Uterus (tissue), 2 donors: ENCODE measurements around the gene C1QC.

Experiments
- POLR2A ChIP-seq, 2 donors: fragments of 450-650 bp; IDR thresholded peaks; one replicate each; pipeline ENCODE4 v1.6.1; 2016; ENCODE audit warnings: antibody characterized with exemption in 2 of 2, mild to moderate bottlenecking in 1 of 2, moderate library complexity in 1 of 2
- TF ChIP-seq, protein P1 (sequence below), 4 experiments: fragments of 200-600 bp in 2 of 4; fragments of 450-650 bp in 2 of 4; sonication (generic) in 2 of 4; IDR thresholded peaks; one replicate each; pipeline ENCODE4 v1.5.1; 2016 to 2019; ENCODE audit warnings: antibody characterized with exemption in 4 of 4, mild to moderate bottlenecking in 2 of 4, moderate library complexity in 1 of 4

DNA sequence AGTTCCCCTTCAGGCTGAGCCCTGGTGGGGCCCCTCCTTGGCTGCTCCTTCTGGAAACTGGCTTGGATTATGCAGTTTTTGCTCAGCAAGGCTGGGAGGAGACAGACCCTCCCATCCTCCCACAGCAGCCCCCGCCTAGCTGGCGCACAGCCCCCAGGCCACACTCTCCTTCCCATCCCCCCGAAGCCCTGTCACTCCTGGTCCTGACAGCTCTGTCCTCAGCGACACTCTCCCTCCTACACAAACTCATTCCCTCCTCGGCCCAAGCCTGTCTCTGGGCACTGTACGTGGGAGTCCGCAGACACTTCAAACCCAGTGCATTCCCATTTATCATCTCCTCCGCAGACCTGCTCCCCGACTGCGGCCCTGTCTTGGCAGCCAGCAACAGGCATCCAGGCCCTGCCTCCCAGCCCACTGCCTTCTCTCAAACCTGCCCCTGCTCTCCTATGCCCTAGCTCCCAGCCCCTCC lies 42.2 kb downstream of the C1QC start:
- TF ChIP-seq, protein P1, sequence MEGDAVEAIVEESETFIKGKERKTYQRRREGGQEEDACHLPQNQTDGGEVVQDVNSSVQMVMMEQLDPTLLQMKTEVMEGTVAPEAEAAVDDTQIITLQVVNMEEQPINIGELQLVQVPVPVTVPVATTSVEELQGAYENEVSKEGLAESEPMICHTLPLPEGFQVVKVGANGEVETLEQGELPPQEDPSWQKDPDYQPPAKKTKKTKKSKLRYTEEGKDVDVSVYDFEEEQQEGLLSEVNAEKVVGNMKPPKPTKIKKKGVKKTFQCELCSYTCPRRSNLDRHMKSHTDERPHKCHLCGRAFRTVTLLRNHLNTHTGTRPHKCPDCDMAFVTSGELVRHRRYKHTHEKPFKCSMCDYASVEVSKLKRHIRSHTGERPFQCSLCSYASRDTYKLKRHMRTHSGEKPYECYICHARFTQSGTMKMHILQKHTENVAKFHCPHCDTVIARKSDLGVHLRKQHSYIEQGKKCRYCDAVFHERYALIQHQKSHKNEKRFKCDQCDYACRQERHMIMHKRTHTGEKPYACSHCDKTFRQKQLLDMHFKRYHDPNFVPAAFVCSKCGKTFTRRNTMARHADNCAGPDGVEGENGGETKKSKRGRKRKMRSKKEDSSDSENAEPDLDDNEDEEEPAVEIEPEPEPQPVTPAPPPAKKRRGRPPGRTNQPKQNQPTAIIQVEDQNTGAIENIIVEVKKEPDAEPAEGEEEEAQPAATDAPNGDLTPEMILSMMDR (IDR thresholded peaks at IDR 0.05): no peak
- no peak for TF ChIP-seq POLR2A (IDR thresholded peaks at IDR 0.05)
